HG03135 (cell line): ENCODE measurements around the gene IPO8.
"Not testable (repeated sequence)": the region's sequence is repeated elsewhere in the genome, so short reads cannot be mapped to it uniquely, and the experiment has no call there.

ENCODE experiments used
- ATAC-seq: cut with Tn5 transposase; IDR thresholded peaks from one replicate; pipeline ENCODE4 v1.9.1; 2021; ENCODE audit warnings: mild to moderate bottlenecking, moderate library complexity; ENCODE audit not compliant: unreplicated experiment

IPO8 gene

GRCh38 chr12:30691122-30691879, 4.4 kb downstream of the IPO8 start:
- ATAC-seq = no peak

- no peak for ATAC-seq
Observed at GRCh38 chr12:30687265-30687986, 8.2 kb downstream of the IPO8 start.

DNA sequence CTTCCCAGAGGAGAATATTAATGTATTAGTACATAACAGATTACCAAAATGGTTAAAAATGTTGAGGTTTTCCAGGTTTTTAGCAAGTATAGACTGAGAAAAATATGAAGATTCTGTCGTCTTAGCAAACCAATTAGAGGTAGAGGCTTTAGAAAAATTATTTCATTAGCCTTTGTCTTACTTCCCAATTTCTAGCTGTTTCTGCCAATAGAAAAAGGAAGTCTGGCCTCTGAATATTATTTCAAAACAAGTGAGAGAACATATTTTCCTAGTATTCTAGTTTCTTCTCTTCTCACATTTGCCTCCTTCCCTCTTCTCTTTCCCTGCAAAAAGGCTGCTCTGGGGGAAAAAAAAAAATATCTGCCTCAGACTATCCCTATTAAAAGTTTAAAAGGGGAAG, 16.4 kb downstream of the IPO8 start:
- ATAC-seq = no peak

DNA sequence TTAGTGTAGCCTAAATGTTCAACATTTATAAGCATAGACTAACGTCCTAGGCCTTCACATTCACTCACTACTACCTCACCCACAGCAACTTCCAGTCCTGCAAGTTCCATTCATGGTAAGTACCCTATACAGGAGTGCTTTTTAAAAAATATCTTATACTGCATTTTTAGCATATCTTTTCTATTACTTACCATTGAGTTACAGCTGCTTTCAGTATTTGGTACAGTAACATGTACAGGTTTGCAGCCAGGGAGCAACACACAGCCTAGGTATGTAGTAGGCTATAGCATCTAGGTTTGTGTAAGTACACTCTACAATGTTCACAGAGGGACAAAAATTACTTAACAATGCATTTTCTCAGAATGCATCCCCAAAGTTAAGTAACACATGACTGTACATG, 17.4 kb downstream of the IPO8 start:
- ATAC-seq = no peak

DNA sequence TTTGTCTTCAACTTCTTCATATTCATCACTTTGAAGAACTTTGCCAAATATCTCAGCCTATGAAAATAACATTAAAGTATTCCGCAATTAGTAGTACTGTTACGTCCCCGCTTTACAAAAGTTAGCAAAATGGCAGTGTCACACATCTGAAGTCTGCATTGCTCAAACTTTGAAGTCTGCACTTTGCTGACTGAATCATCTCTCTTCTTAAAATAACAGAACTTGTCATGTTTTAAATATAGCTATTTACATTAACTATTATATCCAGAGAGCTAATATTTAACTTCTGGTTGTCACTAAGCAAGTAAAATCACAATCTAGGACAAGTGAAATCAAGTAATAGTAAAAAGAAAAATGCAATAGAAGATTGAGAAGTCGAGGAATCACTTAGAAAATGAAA, 34.5 kb downstream of the IPO8 start:
- no peak for ATAC-seq

- ATAC-seq = no peak
Observed at GRCh38 chr12:30652034-30652696, 43.5 kb downstream of the IPO8 start.

- no peak for ATAC-seq
Observed at GRCh38 chr12:30646821-30647220, 48.8 kb downstream of the IPO8 start.

DNA sequence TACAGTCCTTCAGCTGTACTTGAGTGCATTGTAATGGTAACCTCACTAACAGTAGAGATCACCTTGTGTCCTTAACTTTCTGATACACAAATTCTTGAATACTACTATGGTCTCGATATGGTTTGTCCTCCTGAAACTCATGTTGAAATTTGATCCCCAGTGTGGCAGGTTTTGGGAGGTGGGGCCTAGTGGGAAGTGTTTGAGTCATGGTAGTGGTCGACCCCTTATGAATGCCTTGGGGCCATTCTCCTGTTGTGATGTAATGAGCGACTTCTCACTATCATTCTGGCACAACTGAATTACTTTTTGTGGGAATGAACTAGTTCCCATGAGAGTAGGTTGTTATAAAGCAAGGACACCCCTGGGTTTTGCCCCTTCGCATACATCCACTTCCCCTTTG, 52.3 kb downstream of the IPO8 start:
- ATAC-seq = no peak

DNA sequence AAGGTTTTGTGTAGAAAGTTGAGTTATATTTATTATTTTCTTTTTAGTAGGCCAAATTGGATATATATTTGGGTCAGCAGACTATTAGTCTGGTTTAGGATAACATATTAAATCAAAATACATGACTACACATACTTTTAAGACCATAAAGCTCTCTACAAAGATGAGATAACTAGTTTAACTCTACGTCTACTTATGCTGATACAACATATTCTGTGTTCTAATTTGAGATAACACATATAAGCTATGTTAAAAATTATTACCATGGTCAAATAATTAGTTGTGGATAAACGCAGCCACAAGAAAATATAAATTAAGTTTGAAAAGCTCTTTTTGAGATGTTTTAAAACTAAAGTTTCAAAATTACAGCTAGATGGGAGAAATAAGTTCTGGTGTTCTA, 55.3 kb downstream of the IPO8 start:
- no peak for ATAC-seq

GRCh38 chr12:30635385-30635784, 60.3 kb downstream of the IPO8 start:
- ATAC-seq = no peak

GRCh38 chr12:30631740-30632139, 63.9 kb downstream of the IPO8 start:
- ATAC-seq = no peak

GRCh38 chr12:30630979-30631285, 64.7 kb downstream of the IPO8 start:
- no peak for ATAC-seq

GRCh38 chr12:30630076-30630978, 65.3 kb downstream of the IPO8 start:
- no peak for ATAC-seq

DNA sequence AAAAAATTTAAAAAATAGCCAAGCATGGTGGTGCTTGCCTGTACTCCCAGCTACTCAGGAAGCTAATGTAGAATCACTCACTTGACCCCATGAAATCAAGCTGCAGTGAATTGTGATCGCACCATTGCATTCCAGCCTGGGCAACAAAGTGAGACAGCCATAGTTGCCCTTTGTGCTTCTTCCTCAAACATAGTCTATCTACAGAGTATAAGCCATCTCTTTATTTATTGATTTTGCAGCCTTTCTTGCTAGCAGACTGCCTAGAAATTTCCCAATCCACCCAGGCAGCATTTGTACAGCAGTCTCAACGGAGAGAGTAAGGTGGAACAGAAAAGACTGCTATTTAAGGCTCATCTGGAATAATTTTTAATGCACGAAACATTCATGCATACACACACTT, 68.8 kb downstream of the IPO8 start:
- ATAC-seq = no peak

DNA sequence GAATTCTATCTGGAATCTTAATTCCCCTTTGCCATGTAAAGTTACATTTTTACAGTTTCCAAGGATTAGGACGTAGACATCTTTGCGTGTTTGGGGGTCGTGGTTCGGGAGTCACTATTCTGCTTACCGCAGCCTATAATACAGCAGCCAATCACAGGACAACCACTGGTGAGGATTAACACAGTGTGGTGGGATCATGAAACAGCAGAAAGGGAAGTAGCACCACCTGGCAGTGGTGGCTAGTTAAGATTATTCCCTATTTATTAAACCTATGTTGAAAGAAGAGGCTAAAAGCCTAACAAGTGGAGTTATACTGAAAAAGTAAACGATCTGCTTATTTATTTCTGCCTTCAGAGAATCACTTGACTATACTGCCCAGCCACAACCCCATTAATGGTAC, 71.7 kb downstream of the IPO8 start:
- ATAC-seq = no peak

- ATAC-seq = peak; percentile 95
Observed at GRCh38 chr12:30622509-30622908, 73.2 kb downstream of the IPO8 start.

- ATAC-seq = not testable (repeated sequence)
Observed at GRCh38 chr12:30621663-30622241, 73.9 kb downstream of the IPO8 start.

- no peak for ATAC-seq
Observed at GRCh38 chr12:30617346-30618016, 78.2 kb downstream of the IPO8 start.

DNA sequence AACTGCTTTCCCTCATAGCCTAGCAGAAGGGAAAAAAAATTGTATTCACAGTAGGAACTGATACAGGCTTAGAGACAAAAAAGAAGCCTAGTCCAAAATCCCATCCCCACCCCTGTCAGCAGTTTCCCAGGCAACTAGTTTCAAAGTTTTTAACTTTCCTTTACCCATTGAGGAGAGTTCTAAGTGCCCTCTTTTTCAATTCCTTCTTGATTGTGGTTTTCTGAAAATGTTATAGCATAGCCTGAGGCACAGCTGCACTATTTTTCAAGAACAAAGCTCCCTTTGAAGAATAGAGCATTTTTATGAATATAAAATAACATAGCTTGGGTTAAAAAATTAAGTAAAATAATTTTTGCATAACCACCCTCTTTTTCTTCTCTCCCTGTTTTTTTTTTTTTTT, 81.6 kb downstream of the IPO8 start:
- no peak for ATAC-seq

- no peak for ATAC-seq
Observed at GRCh38 chr12:30613119-30613830, 82.4 kb downstream of the IPO8 start.
